Erythroblast (primary cell): Measurements from ENCODE around the gene PLD5.

Source experiments
- GATA1 ChIP-seq: IDR thresholded peaks from 2 replicates; pipeline ENCODE4 v1.6.1; 2011; ENCODE audit warnings: low read depth, mild to moderate bottlenecking, control low read depth, low read length, moderate library complexity
- POLR2A ChIP-seq: IDR thresholded peaks from 2 replicates; pipeline ENCODE4 v1.6.1; 2011; ENCODE audit warnings: mild to moderate bottlenecking, low read length

DNA sequence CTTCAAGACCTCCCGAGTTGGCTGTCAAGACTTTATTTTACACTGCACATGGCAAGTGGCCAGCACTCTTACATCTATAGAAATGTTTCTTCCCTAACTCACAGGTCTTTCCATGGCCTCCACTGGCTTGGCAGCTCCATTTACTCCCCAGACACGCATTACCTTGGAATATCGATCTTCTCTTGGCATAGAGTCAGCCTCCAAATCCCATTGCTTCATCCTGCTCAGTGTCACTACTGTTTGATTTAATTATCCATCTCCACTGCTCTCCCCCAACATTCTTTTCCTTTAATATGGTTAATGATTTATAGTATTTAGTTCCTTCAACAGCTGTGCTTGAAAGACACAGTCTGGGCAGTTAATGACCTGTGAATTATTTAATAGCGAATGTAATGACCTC lies 284.4 kb downstream of the PLD5 start:
- no peak for TF ChIP-seq POLR2A
- TF ChIP-seq GATA1: no peak
